WTC11 (cell line): ENCODE measurements around the gene C8B. TPM values are rescaled to one million over a fixed set of nuclear protein-coding genes. Genes with fewer than 3 reads are reported as not detected.

Experiments used
- ATAC-seq: fragments of 200-7000 bp; cut with Tn5 transposase; 2 replicates; pipeline ENCODE4 v1.10.0; 2021; ENCODE audit warnings: mild to moderate bottlenecking, moderate library complexity
- CTCF ChIA-PET: fragments of 300-600 bp; sonication (Branson Sonifier 250); formaldehyde crosslinking; loops from one replicate; lab custom pipeline; 2021; ENCODE audit warnings: antibody characterized with exemption; lab: Charles Lee
- POLR2A ChIA-PET: fragments of 350-600 bp; sonication (Branson Sonifier 250); formaldehyde crosslinking; loops from one replicate; lab custom pipeline; 2021; ENCODE audit warnings: antibody characterized with exemption; lab: Charles Lee
- DNase-seq: peaks from one replicate; pipeline ENCODE4 v3.0.0; 2021; ENCODE audit warnings: low spot score
- H3K27ac Mint-ChIP-seq: 2 replicates; pipeline ENCODE4 v1.8.0; 2021; ENCODE audit warnings: mixed read lengths
- H3K27me3 Mint-ChIP-seq: 2 replicates; pipeline ENCODE4 v1.8.0; 2021; ENCODE audit warnings: low read depth, mild to moderate bottlenecking, moderate library complexity, mixed read lengths
- H3K36me3 Mint-ChIP-seq: 2 replicates; pipeline ENCODE4 v1.8.0; 2021; ENCODE audit warnings: mixed read lengths
- H3K4me1 Mint-ChIP-seq: 2 replicates; pipeline ENCODE4 v1.8.0; 2022; ENCODE audit warnings: mixed read lengths
- H3K4me3 Mint-ChIP-seq: 2 replicates; pipeline ENCODE4 v1.8.0; 2021; ENCODE audit warnings: mild to moderate bottlenecking, moderate library complexity, mixed read lengths
- H3K9me3 Mint-ChIP-seq: 2 replicates; pipeline ENCODE4 v1.8.0; 2021; ENCODE audit warnings: mixed read lengths
- ARID4B ChIP-seq: sonication (generic); formaldehyde crosslinking; IDR thresholded peaks from 2 replicates; pipeline ENCODE4 v1.8.0; 2023; ENCODE audit warnings: missing genetic modification reagents, mild to moderate bottlenecking, borderline replicate concordance
- HMGXB4 ChIP-seq: sonication (generic); formaldehyde crosslinking; IDR thresholded peaks from 2 replicates; pipeline ENCODE4 v1.8.1; 2023; ENCODE audit warnings: mild to moderate bottlenecking, moderate library complexity, missing genetic modification reagents
- IRF2 ChIP-seq: sonication (generic); formaldehyde crosslinking; IDR thresholded peaks from 2 replicates; pipeline ENCODE4 v1.8.0; 2022; ENCODE audit warnings: low read depth, missing genetic modification reagents, borderline replicate concordance
- KAT7 ChIP-seq: sonication (generic); formaldehyde crosslinking; IDR thresholded peaks from 2 replicates; pipeline ENCODE4 v1.8.1; 2023; ENCODE audit warnings: missing genetic modification reagents, mild to moderate bottlenecking, borderline replicate concordance
- SMAD3 ChIP-seq: sonication (generic); formaldehyde crosslinking; IDR thresholded peaks from 2 replicates; pipeline ENCODE4 v1.8.0; 2022; ENCODE audit warnings: missing genetic modification reagents, mild to moderate bottlenecking, borderline replicate concordance
- SMAD4 ChIP-seq: sonication (generic); formaldehyde crosslinking; IDR thresholded peaks from 2 replicates; pipeline ENCODE4 v1.8.0; 2022; ENCODE audit warnings: mild to moderate bottlenecking, missing genetic modification reagents
- total RNA-seq: library from RNA; stranded (reverse); gene quantifications from 3 replicates; pipeline ENCODE4 v1.2.3, GENCODE V29; 2021

C8B gene
- total RNA-seq, 1 experiment from 2014 or later = 0.46 TPM

GRCh38 chr1:56881417-56881816, 84.4 kb downstream of the C8B start (continued):
- no peak for TF ChIP-seq SMAD3 (CRISPR knock-in tag)
- TF ChIP-seq SMAD4 (CRISPR knock-in tag) = no peak

- Mint-ChIP-seq H3K4me3 (no peak overlapping the region), H3K9me3 (no peaks in the 10 kb centered on the region), H3K27ac (no peak overlapping the region)
- DNase-seq = no peak
- ChIA-PET POLR2A (no interaction called here), CTCF (no interaction called here)
- ATAC-seq = no peak
- TF ChIP-seq ARID4B (CRISPR knock-in tag) (no peak), HMGXB4 (CRISPR knock-in tag) (no peak), KAT7 (CRISPR knock-in tag) (no peak), IRF2 (no peak)
- TF ChIP-seq, all 79 proteins: peak for 0
- Mint-ChIP-seq H3K36me3 (no peaks in the 10 kb centered on the region), H3K27me3 (peaks cover 4% of the 10 kb centered on the region; the same call in 1 of the 2 replicates), H3K4me1 (no peaks in the 10 kb centered on the region)
Measured at GRCh38 chr1:56880774-56881173, 85.0 kb downstream of the C8B start.

Other genes starting within 250 kb of the C8B start
- gene FYB2, start 146.6 kb downstream of the C8B start, total RNA-seq = 0.15 to 0.46 TPM (median 0.25 TPM) in 3 replicates
- gene C8A, start 111.2 kb downstream of the C8B start, total RNA-seq = 0.07 to 0.13 TPM in 2 of 3 replicates, not detected in the other